ENCODE measurements around the gene B4GAT1. TPM values are rescaled to one million over a fixed set of nuclear protein-coding genes. Genes with fewer than 3 reads are reported as not detected.
"Not testable (repeated sequence)": the region's sequence is repeated elsewhere in the genome, so short reads cannot be mapped to it uniquely, and the experiment has no call there.

Gene B4GAT1
- total RNA-seq, 4 donors from 2014 or later: 32.0 to 71.4 (median 50.0) TPM

- Histone ChIP-seq H3K27me3 (no peaks in the 10 kb centered on the region), H3K4me1 (peaks cover 34 to 45% (median 45%) of the 10 kb centered on the region in 4 donors), H3K9me3 (no peaks in the 10 kb centered on the region), H3K27ac (replicated peaks in 1 of 4) (no peak overlapping the region), H3K36me3 (no peaks in the 10 kb centered on the region), H3K4me3 (no peak overlapping the region)
- TF ChIP-seq POLR2AphosphoS5 (IDR thresholded peaks at IDR 0.05) (no peak), EP300 (IDR thresholded peaks at IDR 0.05) (no peak)
- TF ChIP-seq, protein P1, sequence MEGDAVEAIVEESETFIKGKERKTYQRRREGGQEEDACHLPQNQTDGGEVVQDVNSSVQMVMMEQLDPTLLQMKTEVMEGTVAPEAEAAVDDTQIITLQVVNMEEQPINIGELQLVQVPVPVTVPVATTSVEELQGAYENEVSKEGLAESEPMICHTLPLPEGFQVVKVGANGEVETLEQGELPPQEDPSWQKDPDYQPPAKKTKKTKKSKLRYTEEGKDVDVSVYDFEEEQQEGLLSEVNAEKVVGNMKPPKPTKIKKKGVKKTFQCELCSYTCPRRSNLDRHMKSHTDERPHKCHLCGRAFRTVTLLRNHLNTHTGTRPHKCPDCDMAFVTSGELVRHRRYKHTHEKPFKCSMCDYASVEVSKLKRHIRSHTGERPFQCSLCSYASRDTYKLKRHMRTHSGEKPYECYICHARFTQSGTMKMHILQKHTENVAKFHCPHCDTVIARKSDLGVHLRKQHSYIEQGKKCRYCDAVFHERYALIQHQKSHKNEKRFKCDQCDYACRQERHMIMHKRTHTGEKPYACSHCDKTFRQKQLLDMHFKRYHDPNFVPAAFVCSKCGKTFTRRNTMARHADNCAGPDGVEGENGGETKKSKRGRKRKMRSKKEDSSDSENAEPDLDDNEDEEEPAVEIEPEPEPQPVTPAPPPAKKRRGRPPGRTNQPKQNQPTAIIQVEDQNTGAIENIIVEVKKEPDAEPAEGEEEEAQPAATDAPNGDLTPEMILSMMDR (IDR thresholded peaks at IDR 0.05): no peak
- intact Hi-C loops (cut with DNase I): no loop called here
- 67% methylated on average over 9 of the region's 10 CpGs for whole genome bisulfite sequencing
- DNase-seq (ENCODE audit: extremely low spot score): no peak
Observed at GRCh38 chr11:66324664-66325063, 22.8 kb downstream of the B4GAT1 start.

DNA sequence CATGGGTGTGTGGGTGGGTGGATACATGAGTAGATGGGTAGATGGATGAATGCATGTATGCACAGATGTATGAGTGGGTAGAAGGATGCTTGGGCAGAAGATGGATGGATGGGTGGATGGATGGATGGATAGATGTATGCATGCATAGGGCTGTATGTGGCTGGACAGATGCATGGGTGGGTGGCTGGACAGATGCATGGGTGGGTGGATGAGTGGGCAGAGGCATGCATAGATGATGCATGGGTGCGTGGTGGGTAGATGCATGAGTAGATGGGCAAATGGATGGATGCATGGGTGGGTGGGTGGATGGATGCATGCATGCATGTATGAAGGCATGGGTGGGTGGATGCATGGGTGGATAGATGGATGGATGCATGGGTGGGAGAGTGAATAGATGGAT lies 23.7 kb downstream of the B4GAT1 start:
- Histone ChIP-seq H3K27me3 (no peaks in the 10 kb centered on the region), H3K9me3 (no peaks in the 10 kb centered on the region), H3K4me1 (peaks cover 31 to 51% (median 45%) of the 10 kb centered on the region in 4 donors), H3K4me3 (no peak overlapping the region), H3K27ac (replicated peaks in 1 of 4) (no peak overlapping the region), H3K36me3 (no peaks in the 10 kb centered on the region)
- WGBS: 97% methylated on average over 1 of the region's 1 CpG
- TF ChIP-seq EP300 (IDR thresholded peaks at IDR 0.05): no peak
- TF ChIP-seq POLR2AphosphoS5 (IDR thresholded peaks at IDR 0.05): no peak
- no peak for TF ChIP-seq POLR2A (IDR thresholded peaks at IDR 0.05; ENCODE audit: low read depth)
- TF ChIP-seq, protein P1 (IDR thresholded peaks at IDR 0.05): no peak
- no peak for DNase-seq (ENCODE audit: extremely low spot score)
- intact Hi-C loops (cut with DNase I): no loop called here

DNA sequence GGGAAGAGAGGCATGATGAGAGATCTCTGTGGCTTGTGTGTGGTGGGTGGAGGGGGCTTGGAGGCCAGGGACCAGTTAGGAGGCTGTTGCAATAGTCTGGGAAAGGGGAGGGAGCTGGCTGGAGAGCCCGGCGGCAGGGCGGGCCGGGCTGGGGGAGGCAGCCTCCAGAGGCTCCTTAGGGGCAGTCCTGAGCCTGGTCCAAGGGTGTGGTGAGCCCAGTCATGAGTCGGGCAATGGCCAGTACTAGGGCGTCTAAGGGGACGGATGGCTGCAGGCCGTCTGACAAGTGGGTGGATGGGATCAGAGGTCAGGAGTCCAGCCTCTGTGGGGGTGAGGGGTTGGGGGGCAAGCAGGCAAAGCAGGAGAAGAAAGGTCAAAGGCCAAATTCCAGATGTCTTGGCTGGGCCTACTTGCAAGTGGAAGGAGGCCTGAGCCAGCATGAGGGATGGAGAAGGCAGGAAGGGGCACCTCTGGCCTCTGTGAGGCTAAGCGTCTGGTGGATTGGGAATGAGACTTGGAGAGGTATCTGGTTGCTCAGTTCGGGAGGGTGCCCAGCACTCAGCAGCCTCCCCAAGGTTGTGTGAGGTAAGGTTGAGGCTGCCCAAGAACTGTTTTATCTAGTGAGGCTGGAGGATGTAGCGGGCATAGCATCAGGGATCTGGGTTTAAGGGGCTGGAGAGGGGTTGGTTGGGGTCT lies 24.5 kb downstream of the B4GAT1 start:
- no peak for DNase-seq (ENCODE audit: extremely low spot score)
- peaks cover 29 to 51% (median 45%) of the 10 kb centered on the region in 4 donors for H3K4me1 ChIP-seq
- no peaks in the 10 kb centered on the region for H3K27me3 ChIP-seq
- WGBS: 54% methylated on average over 11 of the region's 11 CpGs
- no peaks in the 10 kb centered on the region for H3K36me3 ChIP-seq
- no peaks in the 10 kb centered on the region for H3K9me3 ChIP-seq
- TF ChIP-seq EP300 (IDR thresholded peaks at IDR 0.05) (no peak), POLR2AphosphoS5 (IDR thresholded peaks at IDR 0.05) (peak; percentile 4 to 15), POLR2A (IDR thresholded peaks at IDR 0.05; ENCODE audit: low read depth) (no peak)
- TF ChIP-seq, protein P1 (IDR thresholded peaks at IDR 0.05): no peak
- peak overlapping the region in 2 of 4 donors; percentile 7 to 65 for H3K27ac ChIP-seq (replicated peaks in 1 of 4)
- intact Hi-C loops (cut with DNase I): no loop called here
- H3K4me3 ChIP-seq: no peak overlapping the region

DNA sequence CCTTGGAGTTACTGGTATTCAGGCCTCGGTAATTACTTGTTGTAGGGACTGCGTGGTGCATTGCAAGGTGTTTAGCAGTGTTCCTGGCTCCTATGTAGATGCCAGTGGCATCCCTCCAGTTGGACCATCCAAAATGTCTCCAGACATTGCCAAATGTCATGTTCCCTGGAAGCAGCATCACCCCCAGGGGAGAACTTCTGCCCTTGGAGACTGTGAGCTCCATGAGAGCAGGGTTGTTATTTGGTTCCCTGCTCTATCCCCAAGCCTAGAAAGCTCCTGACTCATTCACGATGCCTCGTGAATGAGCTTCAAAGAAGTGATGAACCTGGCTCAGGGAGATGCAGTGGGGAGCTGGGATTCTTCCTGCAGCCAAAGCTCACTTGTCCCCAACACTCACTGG lies 25.8 kb downstream of the B4GAT1 start:
- Histone ChIP-seq H3K4me3 (no peak overlapping the region), H3K9me3 (no peaks in the 10 kb centered on the region), H3K4me1 (peaks cover 28 to 52% (median 46%) of the 10 kb centered on the region in 4 donors), H3K36me3 (no peaks in the 10 kb centered on the region), H3K27ac (replicated peaks in 1 of 4) (peak overlapping the region in 2 of 4 donors; percentile 7 to 65), H3K27me3 (peaks cover 0 to 4% (median 0%) of the 10 kb centered on the region in 4 donors)
- intact Hi-C loops (cut with DNase I): no loop called here
- WGBS: 85% methylated on average over 2 of the region's 4 CpGs
- DNase-seq (ENCODE audit: extremely low spot score): no peak
- TF ChIP-seq EP300 (IDR thresholded peaks at IDR 0.05): no peak
- TF ChIP-seq POLR2A (IDR thresholded peaks at IDR 0.05; ENCODE audit: low read depth): no peak
- peak in 1 of 2 donors; percentile 15 for TF ChIP-seq POLR2AphosphoS5 (IDR thresholded peaks at IDR 0.05)
- TF ChIP-seq, protein P1 (IDR thresholded peaks at IDR 0.05): no peak

DNA sequence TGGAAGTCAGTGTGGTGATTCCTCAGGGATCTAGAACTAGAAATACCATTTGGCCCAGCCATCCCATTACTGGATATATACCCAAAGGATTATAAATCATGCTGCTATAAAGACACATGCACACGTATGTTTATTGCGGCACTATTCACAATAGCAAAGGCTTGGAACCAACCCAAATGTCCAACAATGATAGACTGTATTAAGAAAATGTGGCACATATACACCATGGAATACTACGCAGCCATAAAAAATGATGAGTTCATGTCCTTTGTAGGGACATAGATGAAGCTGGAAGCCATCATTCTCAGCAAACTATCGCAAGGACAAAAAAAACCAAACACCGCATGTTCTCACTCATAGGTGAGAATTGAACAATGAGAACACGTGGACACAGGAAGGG lies 26.7 kb downstream of the B4GAT1 start:
- DNase-seq (ENCODE audit: extremely low spot score); H3K27me3 ChIP-seq; H3K36me3 ChIP-seq; H3K9me3 ChIP-seq; H3K27ac ChIP-seq (replicated peaks in 1 of 4); H3K4me3 ChIP-seq; intact Hi-C loops (cut with DNase I): not testable (repeated sequence)
- WGBS: 92% methylated on average over 6 of the region's 6 CpGs
- H3K4me1 ChIP-seq: peaks cover 27 to 52% (median 47%) of the 10 kb centered on the region in 4 donors

- H3K4me3 ChIP-seq; DNase-seq (ENCODE audit: extremely low spot score); H3K9me3 ChIP-seq; intact Hi-C loops (cut with DNase I); H3K27me3 ChIP-seq; H3K36me3 ChIP-seq; H3K27ac ChIP-seq (replicated peaks in 1 of 4): not testable (repeated sequence)
- WGBS: 95% methylated on average over 2 of the region's 2 CpGs
- H3K4me1 ChIP-seq: peaks cover 27 to 53% (median 51%) of the 10 kb centered on the region in 4 donors
Observed at GRCh38 chr11:66320289-66320688, 27.1 kb downstream of the B4GAT1 start.

Data from esophagus muscularis mucosa (tissue), 4 donors.